GM21515 (cell line): ENCODE measurements around the gene LRRC25.

Experiments
- ATAC-seq: cut with Tn5 transposase; IDR thresholded peaks from one replicate; pipeline ENCODE4 v1.9.1; 2021; ENCODE audit not compliant: unreplicated experiment

Gene LRRC25

DNA sequence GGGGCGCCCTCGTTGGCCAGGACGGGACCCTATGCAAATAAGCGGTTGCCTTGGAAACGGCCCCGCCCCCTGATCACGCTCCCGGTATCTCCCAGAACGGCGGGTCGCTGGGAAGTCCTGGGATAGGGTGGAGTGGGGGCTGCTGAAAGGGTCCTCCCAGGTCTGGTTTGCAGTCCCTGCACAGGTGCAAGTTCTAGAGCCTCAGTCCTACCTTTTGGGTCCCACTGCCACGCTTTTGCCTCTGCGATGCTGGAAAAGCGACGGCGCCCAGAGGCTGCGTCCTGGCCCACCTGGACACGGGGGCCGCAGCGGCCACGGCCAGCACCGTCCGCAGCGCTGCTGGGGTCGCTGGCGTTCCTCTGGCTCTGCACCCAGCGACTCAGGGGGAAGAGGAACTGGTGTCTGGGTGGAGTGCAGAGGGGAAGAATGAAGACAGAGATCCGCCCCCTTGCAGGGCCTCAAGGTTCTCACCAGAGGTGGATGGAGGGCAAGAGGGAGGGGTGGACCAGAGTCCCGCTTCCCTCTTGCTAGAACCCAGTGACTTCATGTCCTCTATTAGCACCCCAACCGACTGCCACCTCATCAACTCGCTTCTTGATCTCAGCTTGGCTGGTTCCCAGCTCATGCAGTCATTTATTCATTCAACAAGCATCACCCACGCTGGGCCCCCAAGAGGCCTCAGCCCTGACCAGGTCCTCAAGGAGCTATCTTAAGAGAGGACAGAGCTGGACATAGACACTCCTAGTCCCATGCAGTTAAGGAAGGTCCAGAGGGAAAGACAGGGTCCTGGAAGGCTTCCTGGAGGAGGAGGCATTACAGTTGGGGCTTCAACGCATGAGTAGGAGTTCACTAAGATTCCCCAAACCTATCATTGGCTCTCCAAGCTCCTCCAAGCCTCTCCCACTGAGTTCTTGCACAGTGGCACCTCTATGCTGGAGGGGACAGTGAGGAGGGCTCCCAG, at the start of gene LRRC25:
TSS of gene LRRC25 (minus strand) at position 381 of the 961 bp plus-strand sequence. CDS start 659 bp downstream, outside the sequence.
- ATAC-seq = peak; percentile 60

GRCh38 chr19:18446811-18447359, 49.5 kb upstream of the LRRC25 start:
- no peak for ATAC-seq

GRCh38 chr19:18446145-18446810, 48.9 kb upstream of the LRRC25 start:
- ATAC-seq = no peak

DNA sequence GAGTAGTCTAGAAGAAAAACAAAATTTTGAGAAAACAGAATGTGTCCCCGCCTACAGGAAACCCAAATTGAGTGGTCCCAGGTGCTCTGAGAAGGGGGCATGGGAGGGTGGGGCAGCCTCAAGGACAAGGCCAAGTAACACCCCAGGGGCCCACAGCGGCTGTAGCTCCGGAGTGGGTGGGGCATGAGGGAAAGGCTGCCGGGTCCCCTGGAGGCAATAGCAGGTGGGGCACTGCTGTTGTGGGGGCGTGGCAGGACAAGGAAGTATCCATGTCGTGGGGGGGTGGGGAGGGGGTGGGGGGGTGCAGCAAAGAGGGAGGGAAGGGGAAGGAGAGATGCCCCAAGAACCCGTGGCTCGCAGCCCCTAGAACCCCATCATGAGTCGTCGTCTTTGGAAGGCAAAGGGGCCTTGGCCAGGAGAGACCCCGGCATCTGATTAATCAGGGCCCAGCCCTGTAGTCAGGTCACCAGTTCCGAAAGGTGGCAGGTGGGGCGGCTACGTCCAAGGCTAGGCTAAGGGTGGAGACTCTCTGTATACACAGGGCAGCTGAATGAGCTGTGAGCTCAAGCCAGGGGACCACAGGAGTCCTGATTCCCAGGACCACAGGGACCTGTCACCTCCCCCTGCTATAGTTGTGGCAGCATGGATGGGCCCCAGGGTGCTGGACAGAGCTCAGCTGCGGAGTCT, 48.0 kb upstream of the LRRC25 start:
- no peak for ATAC-seq

- no peak for ATAC-seq
Observed at GRCh38 chr19:18444513-18444912, 47.1 kb upstream of the LRRC25 start.

- ATAC-seq = no peak
Observed at GRCh38 chr19:18443831-18444230, 46.4 kb upstream of the LRRC25 start.

- no peak for ATAC-seq
Observed at GRCh38 chr19:18443406-18443805, 46.0 kb upstream of the LRRC25 start.

GRCh38 chr19:18442941-18443340, 45.5 kb upstream of the LRRC25 start:
- no peak for ATAC-seq

- ATAC-seq = no peak
Observed at GRCh38 chr19:18441804-18442788, 44.7 kb upstream of the LRRC25 start.

DNA sequence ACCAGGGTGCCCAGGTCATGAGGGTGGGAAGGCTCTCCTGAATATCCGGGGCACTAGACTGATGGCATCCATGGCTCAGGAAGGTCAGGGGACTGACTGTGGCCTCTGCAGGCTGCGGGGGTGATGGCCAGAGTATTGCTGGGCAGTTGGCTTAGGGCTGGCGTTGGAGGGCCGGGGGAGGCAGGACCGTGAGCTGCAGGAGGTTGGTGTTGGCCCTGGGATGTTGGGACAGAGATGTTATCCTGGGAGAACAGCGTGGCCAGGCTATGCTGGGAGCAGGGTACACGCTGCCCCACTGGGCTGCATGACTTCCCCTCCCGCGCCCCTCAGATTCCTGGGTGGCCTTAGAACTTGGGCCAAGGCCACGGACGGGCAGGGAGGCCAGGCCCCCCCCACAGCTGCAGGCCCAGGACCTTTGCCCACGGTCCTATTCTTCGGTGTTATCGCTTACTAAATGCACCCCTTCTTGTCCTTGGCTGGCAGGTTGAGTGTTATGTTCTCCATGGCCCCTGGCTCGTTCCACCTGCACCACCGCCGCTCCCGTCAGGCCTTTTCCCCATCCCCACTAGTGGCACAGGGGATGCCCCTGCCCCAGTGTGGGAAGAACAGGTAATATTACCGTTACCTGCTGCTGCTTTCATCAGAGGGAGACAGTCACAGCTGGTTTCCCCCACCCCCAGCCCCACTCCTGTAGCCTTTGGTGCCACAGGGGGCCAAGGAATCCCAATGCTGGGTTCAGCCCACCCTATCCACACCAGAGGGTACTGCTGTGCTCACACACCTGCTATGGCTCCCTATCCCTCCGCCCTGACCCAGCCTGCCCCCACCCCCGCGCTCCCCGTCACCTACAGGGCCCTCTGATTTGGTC, 43.7 kb upstream of the LRRC25 start:
- no peak for ATAC-seq

- ATAC-seq = no peak
Observed at GRCh38 chr19:18440415-18440877, 43.0 kb upstream of the LRRC25 start.

GRCh38 chr19:18439910-18440237, 42.5 kb upstream of the LRRC25 start:
- no peak for ATAC-seq

GRCh38 chr19:18439025-18439909, 41.8 kb upstream of the LRRC25 start:
- no peak for ATAC-seq

DNA sequence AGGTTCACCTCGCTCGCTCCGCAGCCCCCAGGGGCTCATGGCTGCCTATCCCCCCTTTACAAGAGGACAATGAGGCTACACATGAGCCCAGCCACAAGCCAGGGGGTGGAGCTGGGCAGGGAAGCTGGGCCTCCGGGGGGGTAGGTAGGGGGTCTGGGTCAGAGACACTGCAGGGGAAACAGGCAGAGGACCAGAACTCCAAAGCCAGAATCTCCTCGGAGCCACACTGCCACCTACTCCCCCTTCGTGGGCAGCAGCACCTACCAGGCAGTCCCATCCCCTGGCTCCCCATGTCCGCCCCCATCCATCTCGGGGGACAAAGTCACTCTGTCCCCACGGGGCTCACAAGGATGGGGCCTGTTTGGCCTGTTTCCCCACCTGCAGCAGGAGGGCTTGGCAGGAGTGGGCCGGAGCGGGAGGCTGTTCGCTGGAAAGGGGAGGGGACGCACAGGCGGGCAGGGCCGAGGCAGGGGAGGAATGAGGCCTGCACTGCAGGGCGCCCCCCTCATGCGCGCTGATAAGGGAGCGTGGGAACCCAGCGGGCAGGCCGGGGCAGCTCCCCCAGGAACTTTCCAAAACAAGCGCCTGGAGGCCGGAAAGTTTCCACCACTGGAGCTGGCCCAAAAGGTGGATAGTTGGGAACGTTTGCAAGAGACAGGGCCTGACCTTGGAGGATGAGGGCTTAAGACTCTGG, 41.1 kb upstream of the LRRC25 start:
- ATAC-seq = no peak

DNA sequence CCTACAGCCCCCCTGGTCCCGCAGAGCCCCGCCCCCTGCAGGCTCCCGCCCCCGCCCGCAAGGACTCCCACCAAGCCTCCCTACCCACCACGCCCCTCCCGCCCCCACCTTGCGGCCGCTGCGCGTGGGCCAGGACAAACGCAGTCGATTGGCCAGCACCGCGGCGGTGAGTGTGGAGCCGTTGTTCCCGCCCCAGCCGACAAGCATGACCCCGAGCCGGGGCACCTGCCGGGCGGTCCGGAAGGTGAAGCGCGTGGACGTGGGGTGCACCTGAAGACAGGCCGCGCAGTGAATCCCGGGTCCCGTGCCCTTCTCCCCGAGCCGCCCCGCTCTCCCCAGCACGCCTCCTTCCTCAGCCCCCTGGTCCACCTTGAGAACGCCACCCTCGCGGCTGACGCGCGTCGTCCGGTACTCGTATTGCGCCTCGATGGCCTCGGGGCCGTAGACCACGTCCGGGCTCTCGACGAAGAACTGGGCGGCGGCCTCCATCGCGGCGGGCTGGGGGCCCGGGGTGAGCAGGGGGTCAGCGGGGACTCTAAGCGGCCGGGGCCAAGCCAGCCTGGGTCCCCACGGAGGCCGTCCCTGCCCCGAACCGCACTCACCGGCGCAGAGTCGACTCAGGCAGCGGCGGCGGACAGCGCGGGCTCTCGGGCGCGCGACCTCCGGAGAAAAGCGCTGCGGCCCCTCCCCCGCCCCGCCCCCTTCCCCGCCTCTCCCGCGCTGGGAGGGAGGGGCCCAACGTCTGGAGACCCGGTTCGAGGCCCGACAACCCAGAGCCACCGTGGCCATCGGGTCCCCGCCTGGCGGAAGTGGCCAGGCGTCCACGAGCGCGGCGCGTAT, 40.3 kb upstream of the LRRC25 start, which contains the start of gene ISYNA1:
TSS of gene ISYNA1 (minus strand) at position 643 of the 840 bp plus-strand sequence. CDS start at position 489, 154 bp downstream.
- no peak for ATAC-seq

- peak; percentile 42 for ATAC-seq
Observed at GRCh38 chr19:18436671-18437490, 39.5 kb upstream of the LRRC25 start.
